HG02885 (cell line): ENCODE results near the gene NFATC1.

ENCODE experiments used
- ATAC-seq: cut with Tn5 transposase; IDR thresholded peaks from one replicate; pipeline ENCODE4 v1.9.1; 2021; ENCODE audit warnings: mild to moderate bottlenecking; ENCODE audit not compliant: unreplicated experiment, poor library complexity

Gene NFATC1

GRCh38 chr18:79395761-79396404, at the start of gene NFATC1:
NFATC1 (plus strand) TSS chr18:79395930; CDS start chr18:79396225, 295 bp downstream.
- ATAC-seq, result peak; percentile 30

GRCh38 chr18:79345981-79346380, 49.7 kb upstream of the NFATC1 start:
- ATAC-seq, result no peak

GRCh38 chr18:79348066-79348465, 47.7 kb upstream of the NFATC1 start:
- no peak for ATAC-seq

GRCh38 chr18:79352432-79352831, 43.3 kb upstream of the NFATC1 start:
- ATAC-seq, result no peak

- no peak for ATAC-seq
Observed at GRCh38 chr18:79353267-79353666, 42.5 kb upstream of the NFATC1 start.

- no peak for ATAC-seq
Observed at GRCh38 chr18:79354350-79354749, 41.4 kb upstream of the NFATC1 start.

- ATAC-seq, result peak; percentile 49
Observed at GRCh38 chr18:79355433-79356335, 40.0 kb upstream of the NFATC1 start.

- ATAC-seq, result peak; percentile 94
Observed at GRCh38 chr18:79356435-79356834, 39.3 kb upstream of the NFATC1 start.

GRCh38 chr18:79360933-79361332, 34.8 kb upstream of the NFATC1 start:
- no peak for ATAC-seq

- ATAC-seq, result no peak
Observed at GRCh38 chr18:79361766-79362522, 33.8 kb upstream of the NFATC1 start.

GRCh38 chr18:79365701-79366100, 30.0 kb upstream of the NFATC1 start:
- ATAC-seq, result no peak

GRCh38 chr18:79366177-79367094, 29.3 kb upstream of the NFATC1 start:
- no peak for ATAC-seq

GRCh38 chr18:79367480-79367879, 28.2 kb upstream of the NFATC1 start:
- ATAC-seq, result no peak

GRCh38 chr18:79367989-79368388, 27.7 kb upstream of the NFATC1 start:
- ATAC-seq, result no peak

GRCh38 chr18:79368681-79369080, 27.0 kb upstream of the NFATC1 start:
- ATAC-seq, result no peak

- no peak for ATAC-seq
Observed at GRCh38 chr18:79371561-79372121, 24.1 kb upstream of the NFATC1 start.

GRCh38 chr18:79372461-79372860, 23.3 kb upstream of the NFATC1 start:
- ATAC-seq, result no peak

- no peak for ATAC-seq
Observed at GRCh38 chr18:79372991-79373390, 22.7 kb upstream of the NFATC1 start.

GRCh38 chr18:79373736-79374135, 22.0 kb upstream of the NFATC1 start:
- no peak for ATAC-seq
